Activated CD4-positive, alpha-beta T cell treated with anti-CD3 and anti-CD28 coated beads, Interleukin-2, amount 50 U/mL, for 4 hours (primary cell): ENCODE data around the gene RREB1.

Source experiments
- DNase-seq, 2 experiments: peaks; one replicate each; pipeline ENCODE4 v3.0.0-alpha.2; 2020

RREB1 gene

GRCh38 chr6:7107578-7108195, at the start of gene RREB1:
Gene RREB1 (plus strand): TSS chr6:7107961. CDS start chr6:7181912, 73,951 bp downstream.
- peak; percentile 39 to 52 for DNase-seq

- DNase-seq: no peak
Measured at GRCh38 chr6:7058250-7058923, 49.4 kb upstream of the RREB1 start.

- no peak for DNase-seq
Measured at GRCh38 chr6:7060769-7061516, 46.8 kb upstream of the RREB1 start.

GRCh38 chr6:7062451-7063162, 45.2 kb upstream of the RREB1 start:
- DNase-seq: no peak

- no peak for DNase-seq
Measured at GRCh38 chr6:7067305-7067704, 40.5 kb upstream of the RREB1 start.

- DNase-seq: no peak
Measured at GRCh38 chr6:7071405-7071804, 36.4 kb upstream of the RREB1 start.

GRCh38 chr6:7073082-7073820, 34.5 kb upstream of the RREB1 start:
- no peak for DNase-seq

GRCh38 chr6:7073821-7074525, 33.8 kb upstream of the RREB1 start:
- DNase-seq: peak; percentile 53 to 58

GRCh38 chr6:7074870-7075269, 32.9 kb upstream of the RREB1 start:
- DNase-seq: no peak

- DNase-seq: no peak
Measured at GRCh38 chr6:7075341-7076000, 32.3 kb upstream of the RREB1 start.

GRCh38 chr6:7077856-7078255, 29.9 kb upstream of the RREB1 start:
- DNase-seq: no peak

- no peak for DNase-seq
Measured at GRCh38 chr6:7078856-7079255, 28.9 kb upstream of the RREB1 start.

GRCh38 chr6:7080311-7080710, 27.4 kb upstream of the RREB1 start:
- DNase-seq: no peak

- DNase-seq: peak in 1 of 2 experiments; percentile 9
Measured at GRCh38 chr6:7085911-7086310, 21.9 kb upstream of the RREB1 start.

GRCh38 chr6:7086488-7086887, 21.3 kb upstream of the RREB1 start:
- DNase-seq: peak; percentile 36 to 40

GRCh38 chr6:7087066-7087465, 20.7 kb upstream of the RREB1 start:
- no peak for DNase-seq

- DNase-seq: peak; percentile 14 to 16
Measured at GRCh38 chr6:7087491-7087979, 20.2 kb upstream of the RREB1 start.

GRCh38 chr6:7088076-7088742, 19.6 kb upstream of the RREB1 start:
- DNase-seq: no peak

- no peak for DNase-seq
Measured at GRCh38 chr6:7098993-7099392, 8.8 kb upstream of the RREB1 start.

- no peak for DNase-seq
Measured at GRCh38 chr6:7100072-7100752, 7.5 kb upstream of the RREB1 start.
